Activated CD8-positive, alpha-beta memory T cell treated with anti-CD3 and anti-CD28 coated beads for 4 hours (primary cell): ENCODE data around the gene RNPEPL1.

Experiments used
- DNase-seq, 2 donors: peaks; one replicate each; pipeline ENCODE4 v3.0.0-alpha.2; 2020; ENCODE audit warnings: low read depth in 2 of 2

RNPEPL1 gene

DNA sequence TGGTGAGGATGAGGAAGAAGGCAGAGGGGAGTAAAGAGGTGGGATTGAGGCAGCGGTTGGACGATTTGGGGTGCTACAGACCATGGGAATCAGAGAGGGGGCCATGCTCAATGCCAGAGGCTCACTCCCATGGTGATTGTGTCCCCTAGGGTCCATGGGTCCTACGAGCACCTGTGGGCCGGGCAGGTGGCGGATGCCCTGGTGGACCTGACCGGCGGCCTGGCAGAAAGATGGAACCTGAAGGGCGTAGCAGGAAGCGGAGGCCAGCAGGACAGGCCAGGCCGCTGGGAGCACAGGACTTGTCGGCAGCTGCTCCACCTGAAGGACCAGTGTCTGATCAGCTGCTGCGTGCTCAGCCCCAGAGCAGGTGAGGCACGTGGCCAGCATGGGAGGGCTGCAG is 23.5 kb downstream of the RNPEPL1 start:
- DNase-seq = no peak

DNA sequence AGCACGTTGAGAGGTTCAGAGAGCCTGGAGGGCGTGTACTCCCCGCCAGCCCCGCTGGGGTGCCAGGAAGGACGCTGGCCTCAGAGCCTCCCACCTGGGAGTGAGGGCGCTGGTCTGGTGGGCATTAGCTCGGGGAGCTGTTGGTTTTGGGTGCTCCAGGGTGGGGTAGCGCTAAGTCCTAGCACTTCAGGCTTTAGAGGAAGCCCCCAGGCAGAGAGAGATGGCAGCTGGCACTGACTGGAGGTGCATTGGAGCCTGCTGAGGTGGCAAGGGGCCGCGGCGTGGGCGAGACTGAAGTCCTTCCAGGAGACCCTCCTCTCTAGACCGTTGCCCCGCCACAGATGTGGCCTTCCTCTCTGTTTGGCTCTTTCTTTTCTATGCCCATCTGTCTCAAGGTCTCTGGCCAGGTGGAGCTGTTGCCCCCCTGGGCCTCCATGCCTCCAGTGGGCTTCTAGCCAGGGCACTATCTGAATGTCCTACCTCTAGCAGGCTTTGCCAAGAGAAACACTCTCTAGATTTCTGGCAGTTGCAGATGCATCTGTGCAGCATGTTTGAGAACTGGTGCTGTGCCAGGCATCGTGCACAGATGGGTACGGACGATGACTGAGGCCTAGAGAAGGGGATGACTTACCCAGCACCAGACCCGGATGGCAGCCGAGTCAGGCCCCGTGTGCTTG is 24.9 kb downstream of the RNPEPL1 start:
- DNase-seq = no peak

DNA sequence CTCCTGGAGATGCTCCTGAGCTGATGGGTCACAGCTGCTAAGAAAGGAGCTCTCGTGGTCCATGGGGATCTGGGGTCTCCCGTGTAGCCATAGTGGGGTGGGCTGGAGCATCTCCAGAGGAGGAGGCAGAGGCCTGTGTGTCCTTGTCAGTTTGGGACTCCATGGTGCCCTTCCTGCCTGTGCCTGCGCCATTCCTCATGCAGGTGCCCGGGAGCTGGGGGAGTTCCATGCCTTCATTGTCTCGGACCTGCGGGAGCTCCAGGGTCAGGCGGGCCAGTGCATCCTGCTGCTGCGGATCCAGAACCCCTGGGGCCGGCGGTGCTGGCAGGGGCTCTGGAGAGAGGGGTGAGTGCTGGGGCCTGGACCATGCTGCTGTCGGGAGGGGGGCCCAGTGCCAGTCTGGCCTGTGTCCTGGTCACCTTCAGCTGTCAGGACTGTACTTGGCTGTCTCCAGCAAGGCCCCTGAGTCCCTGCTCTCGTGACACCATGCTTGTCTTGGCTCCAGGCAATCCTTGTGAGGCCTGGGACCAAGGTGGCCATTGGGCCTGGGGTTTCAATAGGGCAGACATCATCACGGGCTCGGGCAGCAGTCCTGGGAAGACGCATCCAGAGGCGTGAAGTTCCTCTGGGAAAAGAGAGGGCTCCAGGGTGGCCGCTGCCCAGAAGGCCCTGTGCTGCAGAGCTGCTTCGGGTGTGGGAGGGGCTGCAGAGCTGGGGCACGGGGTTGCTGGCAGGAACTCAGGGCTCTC is 25.6 kb downstream of the RNPEPL1 start:
- DNase-seq = no peak

DNA sequence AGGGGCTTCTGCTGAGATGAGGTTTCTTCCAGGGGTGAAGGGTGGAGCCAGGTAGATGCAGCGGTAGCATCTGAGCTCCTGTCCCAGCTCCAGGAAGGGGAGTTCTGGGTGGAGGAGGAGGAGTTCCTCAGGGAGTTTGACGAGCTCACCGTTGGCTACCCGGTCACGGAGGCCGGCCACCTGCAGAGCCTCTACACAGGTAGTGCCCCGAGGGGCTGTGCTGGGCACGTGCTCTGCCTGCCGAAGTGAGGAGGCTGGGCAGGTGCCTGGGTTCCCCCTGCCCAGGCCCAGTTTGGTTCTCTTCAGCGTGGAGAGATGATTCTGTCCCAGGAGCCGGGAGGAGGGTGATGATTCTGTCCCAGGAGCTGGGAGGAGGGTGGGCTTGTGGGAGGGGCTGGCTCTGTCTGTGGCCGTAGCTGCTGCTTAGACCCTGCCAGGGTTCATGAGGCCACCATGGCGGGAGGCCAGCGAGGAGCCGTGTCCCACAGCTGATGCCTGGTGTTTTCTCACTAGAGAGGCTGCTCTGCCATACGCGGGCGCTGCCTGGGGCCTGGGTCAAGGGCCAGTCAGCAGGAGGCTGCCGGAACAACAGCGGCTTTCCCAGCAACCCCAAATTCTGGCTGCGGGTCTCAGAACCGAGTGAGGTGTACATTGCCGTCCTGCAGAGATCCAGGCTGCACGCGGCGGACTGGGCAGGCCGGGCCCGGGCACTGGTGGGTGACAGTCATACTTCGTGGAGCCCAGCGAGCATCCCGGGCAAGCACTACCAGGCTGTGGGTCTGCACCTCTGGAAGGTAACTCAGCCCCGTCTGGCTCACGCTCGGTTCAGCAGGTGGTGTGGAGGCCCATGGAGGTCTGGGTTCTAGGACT is 26.5 kb downstream of the RNPEPL1 start:
- DNase-seq = no peak

DNA sequence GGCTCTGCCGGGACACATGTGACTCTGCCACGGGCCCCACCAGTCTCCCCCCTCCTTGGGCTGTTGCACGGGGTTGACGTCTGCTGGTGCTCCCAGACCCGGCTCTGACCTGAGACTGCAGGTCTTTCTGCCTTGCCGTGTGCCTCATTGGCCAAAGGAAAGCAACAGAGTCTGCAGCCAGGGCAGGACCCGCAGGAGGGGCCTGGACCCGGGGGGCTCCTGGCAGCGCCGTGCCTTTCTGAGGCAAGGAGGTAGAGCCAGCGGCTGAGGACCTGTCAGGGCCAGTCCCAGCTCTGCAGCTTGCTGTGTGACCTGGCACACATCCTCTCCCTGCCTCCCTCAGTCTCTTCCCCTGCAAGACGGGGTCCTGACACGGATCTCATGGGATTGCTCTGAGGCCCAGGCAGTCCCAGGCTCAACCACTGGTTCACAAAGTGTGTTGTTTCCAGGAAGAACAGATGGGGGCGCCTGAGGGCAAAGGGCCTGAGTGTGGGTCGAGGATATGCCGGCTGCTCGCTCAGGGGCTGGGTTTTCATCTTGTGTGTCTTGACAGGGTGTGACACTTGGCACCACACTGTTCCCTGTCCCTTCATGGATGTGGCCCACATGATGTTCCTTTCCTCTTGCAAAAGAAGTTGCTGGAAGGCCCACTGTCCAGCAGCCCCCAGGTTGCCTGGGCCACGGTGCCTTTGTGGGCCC is 27.2 kb downstream of the RNPEPL1 start:
- no peak for DNase-seq

DNA sequence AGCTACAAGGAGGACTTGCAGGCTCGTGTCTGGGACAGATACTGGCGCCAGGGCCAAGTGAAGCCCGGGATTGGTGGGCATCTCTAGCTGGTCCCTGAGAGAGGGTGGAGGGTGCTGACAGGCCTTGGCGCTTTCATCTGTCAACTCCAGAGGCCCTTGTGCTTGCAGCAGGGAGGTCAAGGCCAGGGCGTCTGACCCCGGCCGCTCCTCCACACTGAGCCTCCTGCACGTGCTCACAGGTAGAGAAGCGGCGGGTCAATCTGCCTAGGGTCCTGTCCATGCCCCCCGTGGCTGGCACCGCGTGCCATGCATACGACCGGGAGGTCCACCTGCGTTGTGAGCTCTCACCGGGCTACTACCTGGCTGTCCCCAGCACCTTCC is 27.8 kb downstream of the RNPEPL1 start:
- no peak for DNase-seq

DNA sequence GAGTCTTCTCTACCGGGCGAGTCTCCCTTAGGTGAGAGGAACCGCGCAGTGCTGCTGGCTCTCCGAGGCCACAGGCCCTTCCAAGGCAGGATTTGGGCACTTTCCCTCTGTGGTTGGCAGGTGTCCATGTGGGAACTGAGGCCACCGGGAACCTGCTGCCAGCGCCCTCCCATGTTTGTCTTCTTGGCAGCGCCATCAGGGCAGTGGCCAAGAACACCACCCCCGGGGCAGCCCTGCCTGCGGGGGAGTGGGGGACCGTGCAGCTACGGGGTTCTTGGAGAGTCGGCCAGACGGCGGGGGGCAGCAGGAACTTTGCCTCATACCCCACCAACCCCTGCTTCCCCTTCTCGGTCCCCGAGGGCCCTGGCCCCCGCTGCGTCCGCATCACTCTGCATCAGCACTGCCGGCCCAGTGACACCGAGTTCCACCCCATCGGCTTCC is 28.2 kb downstream of the RNPEPL1 start:
- no peak for DNase-seq

DNA sequence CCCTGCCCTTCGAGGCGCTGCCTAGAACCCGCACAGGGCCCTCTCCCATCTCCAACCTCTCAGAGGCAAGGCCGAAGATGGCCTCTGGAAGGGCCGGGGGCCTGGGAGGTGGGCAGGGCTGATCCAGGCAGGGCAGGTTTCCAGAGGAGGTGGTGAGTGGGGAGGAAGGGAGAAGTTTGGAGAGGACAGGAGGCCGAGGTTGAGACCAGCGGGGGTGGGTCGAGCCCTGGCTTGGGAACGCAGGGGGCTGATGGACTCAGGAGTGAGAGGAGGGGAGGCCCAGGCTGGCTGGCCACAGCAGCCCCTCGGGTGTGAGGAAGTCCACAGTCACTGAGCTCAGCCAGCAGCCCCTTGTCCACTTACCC is 28.8 kb downstream of the RNPEPL1 start:
- no peak for DNase-seq

DNA sequence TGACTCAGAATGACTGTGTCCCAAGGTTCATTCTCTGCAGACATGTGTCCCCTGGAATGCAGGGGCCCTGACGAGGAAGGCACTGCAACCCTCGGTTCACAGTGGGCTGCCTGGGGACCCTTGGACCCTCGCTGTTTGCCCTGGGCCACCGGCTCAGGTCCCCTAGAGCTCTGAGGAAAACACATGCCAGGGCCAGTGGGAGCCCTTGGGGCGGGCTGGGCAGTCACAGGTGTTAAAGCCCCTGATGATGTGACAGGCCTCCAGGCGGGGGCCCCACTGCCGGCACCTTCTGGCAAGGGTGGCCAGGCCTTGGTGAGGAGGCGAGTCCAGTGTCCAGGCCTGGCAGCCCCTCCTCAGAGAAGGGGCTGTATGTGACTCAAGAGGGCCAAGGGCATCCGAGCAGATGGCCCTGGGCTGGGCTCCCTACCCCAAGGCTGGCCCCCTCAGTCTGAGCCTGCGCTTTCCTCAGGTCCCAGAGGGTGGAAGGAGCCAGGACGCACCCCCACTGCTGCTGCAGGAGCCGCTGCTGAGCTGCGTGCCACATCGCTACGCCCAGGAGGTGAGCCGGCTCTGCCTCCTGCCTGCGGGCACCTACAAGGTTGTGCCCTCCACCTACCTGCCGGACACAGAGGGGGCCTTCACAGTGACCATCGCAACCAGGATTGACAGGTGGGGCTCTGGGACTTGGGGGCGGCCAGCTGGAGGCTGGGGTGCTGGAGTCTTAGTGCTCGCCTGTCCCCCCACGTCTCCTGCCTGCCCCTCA is 29.3 kb downstream of the RNPEPL1 start:
- no peak for DNase-seq

DNA sequence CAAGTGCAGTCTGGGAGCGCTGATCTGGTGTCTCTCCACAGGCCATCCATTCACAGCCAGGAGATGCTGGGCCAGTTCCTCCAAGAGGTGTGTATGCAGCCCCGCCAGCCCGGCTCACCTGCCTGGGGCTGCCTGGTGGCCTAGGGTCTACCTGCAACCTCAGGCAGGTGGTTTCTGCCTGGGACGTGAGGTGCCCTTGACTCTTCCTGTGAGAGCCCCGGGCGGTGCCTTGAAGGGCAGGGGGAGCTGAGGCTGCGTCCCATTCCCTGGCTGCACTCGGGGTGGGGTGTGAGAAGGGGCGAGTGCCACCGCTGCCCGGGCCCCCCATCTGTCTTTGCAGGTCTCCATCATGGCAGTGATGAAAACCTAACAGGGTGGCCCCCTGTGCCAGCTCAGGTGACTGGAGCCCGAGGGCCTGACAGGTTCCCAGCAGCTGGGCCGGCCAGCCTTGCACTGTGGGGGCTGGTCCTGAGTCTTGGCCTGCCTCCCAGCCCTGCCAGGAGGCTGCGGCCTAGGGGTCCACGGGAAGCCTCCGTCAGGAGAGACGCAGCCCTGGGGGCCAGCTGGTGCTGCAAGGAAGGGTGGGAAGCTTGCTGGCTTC is 30.1 kb downstream of the RNPEPL1 start:
- no peak for DNase-seq

DNA sequence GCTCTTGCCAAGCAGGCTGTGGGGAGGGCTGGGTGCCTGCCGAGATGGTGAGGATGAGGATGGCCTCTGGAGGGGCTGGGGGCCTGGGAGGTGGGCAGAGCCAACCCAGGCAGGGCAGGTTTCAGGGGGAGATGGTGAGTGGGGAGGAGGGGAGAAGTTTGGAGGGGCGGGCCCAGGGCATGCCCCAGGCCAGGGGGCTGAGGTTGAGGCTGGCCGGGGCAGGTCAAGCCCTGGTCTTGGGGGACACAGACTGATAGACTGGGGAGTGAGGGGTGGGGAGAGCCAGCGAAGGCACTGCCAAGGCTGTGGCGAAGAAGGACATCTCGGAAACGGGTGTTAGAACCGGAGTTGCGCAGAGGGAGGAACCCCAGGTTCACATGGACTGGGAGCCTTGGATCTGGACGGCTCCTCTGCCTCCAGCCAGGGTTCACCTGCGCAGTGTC is 30.9 kb downstream of the RNPEPL1 start:
- DNase-seq = no peak

DNA sequence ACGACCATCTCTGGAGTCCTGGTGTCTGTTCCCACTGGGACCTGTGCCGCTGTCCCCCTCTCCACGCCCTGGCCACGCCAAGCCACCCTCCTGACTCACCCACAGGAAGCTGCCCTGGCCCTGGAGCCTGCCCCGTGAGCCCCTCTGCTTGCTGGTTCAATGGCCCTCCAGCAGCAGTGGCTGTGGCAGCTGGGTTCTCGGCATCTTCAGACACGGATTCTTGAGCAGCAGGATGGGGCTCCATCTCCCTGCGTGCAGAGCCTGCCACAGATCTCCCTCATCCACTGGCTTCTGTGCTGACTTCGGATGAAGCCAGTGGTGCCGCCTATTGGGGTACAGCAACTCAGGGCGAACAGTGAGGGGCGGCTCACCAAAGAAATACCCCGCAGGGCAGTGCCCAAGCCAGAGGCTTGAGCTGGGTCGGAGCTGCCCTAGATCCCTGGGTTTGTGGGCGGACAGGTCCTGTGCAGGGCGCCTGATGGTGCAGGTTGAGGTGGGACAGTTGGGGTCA is 32.2 kb downstream of the RNPEPL1 start:
- no peak for DNase-seq

DNA sequence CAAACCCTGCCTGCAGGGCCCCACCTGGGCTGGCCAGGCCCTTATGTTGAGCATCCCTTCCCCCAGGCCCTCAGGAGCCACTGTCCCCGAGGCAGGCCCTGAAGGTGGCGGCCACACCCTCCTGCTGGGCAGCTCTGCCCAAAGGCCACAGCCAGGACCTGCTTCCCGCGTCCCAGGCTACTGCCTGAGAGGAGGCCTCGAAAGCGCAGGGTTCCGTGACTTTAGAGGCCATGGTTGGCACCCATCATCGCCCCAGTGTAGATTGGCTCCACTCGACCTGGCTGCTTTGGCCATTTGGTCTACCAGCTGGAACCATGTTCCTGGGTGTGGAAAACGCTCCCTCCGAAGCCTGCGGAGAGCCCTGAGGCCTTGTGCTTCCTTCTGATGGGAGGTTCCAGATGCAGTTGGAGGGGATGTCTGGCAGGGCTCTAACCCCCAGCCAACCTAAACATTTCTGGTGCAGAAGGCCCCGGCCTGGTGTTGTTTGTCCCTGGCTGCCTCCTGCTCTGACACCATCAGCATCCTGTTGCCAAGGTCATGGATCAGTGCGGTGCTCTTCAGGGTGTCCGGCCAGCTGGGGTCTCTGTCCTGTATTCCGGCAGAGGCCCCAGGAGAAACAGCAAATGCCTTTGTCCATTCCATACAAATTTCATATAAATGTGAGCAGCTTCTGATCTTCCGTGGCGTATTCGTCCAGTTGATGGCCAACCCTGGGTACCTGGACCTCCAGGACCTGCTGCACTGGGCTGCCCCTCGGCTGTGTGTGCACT is 33.0 kb downstream of the RNPEPL1 start:
- no peak for DNase-seq

DNA sequence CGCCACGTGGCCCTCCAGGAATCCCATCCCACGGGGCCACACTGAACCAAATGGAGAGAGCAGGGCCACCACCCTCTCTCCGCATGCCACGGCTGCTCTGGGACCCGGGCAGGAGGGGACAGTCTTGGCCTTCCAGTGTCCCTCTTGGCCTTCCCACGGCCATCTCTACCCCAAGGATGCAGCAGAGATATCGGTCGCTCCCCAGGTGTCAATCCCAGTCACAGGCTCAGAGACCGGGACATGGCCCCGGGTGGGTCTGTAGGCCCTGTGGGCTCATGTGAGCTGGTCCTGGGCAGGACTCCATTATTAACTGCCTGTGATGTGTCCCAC is 33.5 kb downstream of the RNPEPL1 start:
- DNase-seq = no peak

DNA sequence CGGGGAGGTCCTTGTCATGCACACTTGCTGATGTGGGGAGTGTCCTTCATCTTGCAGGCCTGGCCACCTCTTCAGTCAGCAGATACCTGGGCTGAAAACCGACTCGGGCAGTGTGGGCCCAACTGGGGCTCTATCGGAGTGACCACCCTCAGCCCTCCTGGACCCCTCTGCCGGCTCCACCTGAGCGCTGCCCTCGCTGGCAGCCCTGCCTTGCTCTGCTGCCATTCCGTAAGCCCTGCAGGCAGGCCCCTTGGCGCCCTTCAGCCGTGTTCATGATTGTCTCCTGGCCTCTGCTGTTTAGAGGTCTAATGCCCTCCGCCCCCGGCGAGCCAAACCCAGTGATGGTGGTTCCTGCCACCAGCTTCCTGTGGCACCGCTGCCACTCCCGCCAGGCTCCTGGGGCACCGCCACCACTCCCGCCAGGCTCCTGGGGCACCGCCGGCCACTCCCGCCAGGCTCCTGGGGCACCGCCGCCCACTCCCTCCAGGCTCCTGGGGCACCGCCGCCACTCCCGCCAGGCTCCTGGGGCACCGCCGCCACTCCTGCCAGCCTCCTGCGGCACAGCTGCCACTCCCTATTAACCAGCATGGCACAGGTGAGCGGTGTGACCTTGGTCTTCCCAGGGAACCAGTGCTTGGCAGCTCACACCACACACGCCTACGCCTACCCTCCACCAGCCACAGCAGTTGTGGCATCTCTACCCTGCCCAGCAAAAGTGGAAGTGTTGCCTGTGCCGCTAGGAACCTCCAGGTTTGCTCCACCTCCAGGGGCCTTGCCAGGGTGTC is 34.2 kb downstream of the RNPEPL1 start:
- no peak for DNase-seq

DNA sequence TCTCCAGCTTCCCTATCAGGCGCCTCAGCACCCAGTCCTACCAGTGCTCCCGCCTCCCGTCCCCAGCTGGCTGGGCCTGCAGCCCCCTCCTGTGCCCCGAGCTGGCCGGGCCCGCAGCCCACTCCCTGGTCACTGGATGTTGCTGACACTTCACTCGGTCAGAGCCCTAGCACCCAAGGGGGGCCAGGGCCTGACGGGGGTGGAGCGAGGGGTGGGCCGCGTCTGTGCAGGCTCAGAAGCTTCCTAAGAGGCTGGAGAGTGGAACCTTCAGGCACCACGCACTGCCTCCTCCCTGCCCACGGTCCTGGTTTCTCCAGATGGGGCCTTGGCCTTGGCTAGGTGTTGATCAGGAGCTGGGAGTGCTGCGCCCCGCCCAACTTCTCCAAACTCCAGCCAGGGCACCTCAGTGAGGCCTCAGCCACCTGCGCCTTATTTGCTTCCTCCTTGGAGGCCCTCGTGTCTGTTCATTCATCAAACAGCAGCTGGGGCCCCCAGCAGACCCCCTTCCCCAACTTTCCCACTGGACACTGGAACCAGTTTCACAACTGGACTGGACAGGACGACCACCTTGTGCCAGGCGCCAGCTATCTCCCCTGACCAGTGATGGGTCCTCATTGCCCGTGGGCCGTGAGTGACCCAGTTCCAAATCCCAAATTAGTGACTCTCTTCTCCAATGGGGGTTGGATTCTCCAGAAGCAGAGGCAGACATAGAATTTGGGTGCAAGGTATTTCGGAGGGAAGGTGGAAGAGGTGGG is 35.0 kb downstream of the RNPEPL1 start:
- no peak for DNase-seq

DNA sequence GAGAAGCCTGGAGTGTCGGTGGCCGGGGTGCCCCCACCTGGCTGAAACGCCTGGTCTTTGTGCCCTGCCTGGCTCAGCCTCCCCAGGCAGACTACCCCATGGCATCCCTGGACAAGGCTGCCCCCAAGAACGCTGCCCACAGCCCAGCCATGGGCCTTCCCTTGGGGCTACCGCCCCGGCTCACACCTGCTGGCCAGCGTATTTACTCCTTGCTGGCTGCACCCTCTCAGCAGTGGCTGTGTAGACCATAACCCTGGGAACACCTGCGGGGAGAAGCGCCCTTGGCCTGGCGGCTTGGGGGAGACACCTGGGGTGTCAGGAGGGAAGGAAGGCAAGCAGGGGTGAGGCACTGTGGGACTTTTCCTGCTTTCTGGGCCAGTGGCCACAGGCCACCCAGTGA is 35.6 kb downstream of the RNPEPL1 start:
- DNase-seq = no peak

DNA sequence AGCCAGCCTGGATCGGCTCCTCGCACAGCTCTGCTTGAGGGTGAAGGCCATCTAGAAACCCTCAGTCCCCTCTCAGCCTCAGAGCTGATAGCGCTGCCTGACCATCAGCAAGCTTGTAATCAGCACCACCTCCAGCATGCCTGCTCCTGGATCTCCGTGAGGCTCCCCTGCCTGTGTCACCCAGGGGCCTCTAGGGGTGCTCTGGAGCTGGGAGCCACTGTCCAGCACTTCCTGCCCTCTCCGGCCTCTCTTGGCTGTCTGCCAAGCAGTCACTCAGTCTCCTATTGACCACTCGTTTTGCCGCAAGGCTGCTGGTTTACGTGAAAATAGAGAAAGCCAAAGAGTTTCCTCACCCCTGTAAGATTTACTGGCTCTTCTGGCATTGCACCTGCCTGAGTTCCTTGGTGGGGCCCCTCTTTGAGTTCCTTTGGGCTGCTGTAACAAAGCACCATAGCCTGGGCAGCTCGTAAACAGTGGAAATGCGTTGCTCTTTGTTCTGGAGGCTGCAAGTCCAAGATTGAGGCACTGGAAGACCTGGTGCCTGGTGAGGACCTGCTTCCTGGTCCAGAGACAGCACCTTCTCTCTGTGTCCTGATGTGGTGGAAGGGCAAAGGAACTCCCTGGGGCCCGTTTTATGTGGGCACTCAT is 36.1 kb downstream of the RNPEPL1 start:
- DNase-seq = no peak
